Gastrocnemius medialis (tissue), 4 donors: Measurements from ENCODE around the gene ANXA2. TPM values are rescaled to one million over a fixed set of nuclear protein-coding genes. Genes with fewer than 3 reads are reported as not detected.

Experiments
- ATAC-seq, 2 donors: fragments of 150-250 bp; one replicate each; pipeline ENCODE4 v1.9.1; 2016
- DNase-seq, 2 donors: peaks; one replicate each; pipeline ENCODE4 v3.0.0-alpha.2; 2019
- H3K27ac ChIP-seq, 4 donors: fragments of 200-600 bp; sonication (generic); 1 replicate in 1 of 4; 2 replicates in 3 of 4; pipeline ENCODE4 v1.5.1; 2016 to 2018; ENCODE audit warnings: mild to moderate bottlenecking in 2 of 4, moderate library complexity in 1 of 4
- H3K27me3 ChIP-seq, 3 donors: fragments of 200-600 bp; sonication (generic) in 2 of 3; 1 replicate in 1 of 3; 2 replicates in 2 of 3; pipeline versions ENCODE4 v1.5.1 to v1.6.0; 2016 to 2019; ENCODE audit warnings: mild to moderate bottlenecking in 1 of 3, moderate library complexity in 1 of 3
- H3K36me3 ChIP-seq, 2 donors: fragments of 200-600 bp; sonication (generic) in 1 of 2; one replicate each; pipeline ENCODE4 v1.5.1; 2017 to 2018
- H3K4me1 ChIP-seq, 2 donors: fragments of 200-600 bp; sonication (generic) in 1 of 2; one replicate each; pipeline ENCODE4 v1.5.1; 2016 to 2017; ENCODE audit warnings: mild to moderate bottlenecking in 2 of 2
- H3K4me3 ChIP-seq, 4 donors: fragments of 200-600 bp; sonication (generic) in 3 of 4; 1 replicate in 1 of 4; 2 replicates in 3 of 4; pipeline ENCODE4 v1.5.1; 2016 to 2019; ENCODE audit warnings: mild to moderate bottlenecking in 2 of 4
- H3K9me3 ChIP-seq, 3 donors: fragments of 200-600 bp; sonication (generic) in 2 of 3; 1 replicate in 1 of 3; 2 replicates in 2 of 3; pipeline ENCODE4 v1.5.1; 2016 to 2019
- CTCF ChIP-seq, 5 experiments: fragments of 450-650 bp in 3 of 5; fragments of 200-600 bp in 2 of 5; sonication (generic) in 2 of 5; IDR thresholded peaks in 4 of 5; conservative IDR thresholded peaks in 1 of 5; 1 replicate in 4 of 5; 2 replicates in 1 of 5; pipeline ENCODE4 v1.5.1; 2016 to 2019; ENCODE audit warnings: antibody characterized with exemption in 5 of 5, mild to moderate bottlenecking in 3 of 5, moderate library complexity in 3 of 5
- POLR2A ChIP-seq, 2 donors: fragments of 450-650 bp; IDR thresholded peaks; one replicate each; pipeline ENCODE4 v1.6.1; 2017; ENCODE audit warnings: antibody characterized with exemption in 2 of 2, mild to moderate bottlenecking in 2 of 2, moderate library complexity in 2 of 2
- in situ Hi-C, 4 donors: fragments of 200-750 bp; cut with MboI; loops; one replicate each; pipeline versions ENCODE4 v1.15.0 to v1.8.0; 2017; ENCODE audit warnings: low sequenced_read_pairs in 4 of 4
- intact Hi-C: fragments of 100-400 bp; cut with DNase I; formaldehyde crosslinking; loops from one replicate; pipeline ENCODE4 v1.15.1; 2023; ENCODE audit warnings: low total_unique reads
- total RNA-seq, 4 donors: library from RNA; depleted of rRNA; stranded (reverse); fragments of >200 nt; gene quantifications; one replicate each; pipeline versions ENCODE4 v1.1.0 to v1.2.3, GENCODE V29; 2016

ANXA2 gene
- total RNA-seq, 4 donors from 2014 or later = 266 to 386 (median 323) TPM

DNA sequence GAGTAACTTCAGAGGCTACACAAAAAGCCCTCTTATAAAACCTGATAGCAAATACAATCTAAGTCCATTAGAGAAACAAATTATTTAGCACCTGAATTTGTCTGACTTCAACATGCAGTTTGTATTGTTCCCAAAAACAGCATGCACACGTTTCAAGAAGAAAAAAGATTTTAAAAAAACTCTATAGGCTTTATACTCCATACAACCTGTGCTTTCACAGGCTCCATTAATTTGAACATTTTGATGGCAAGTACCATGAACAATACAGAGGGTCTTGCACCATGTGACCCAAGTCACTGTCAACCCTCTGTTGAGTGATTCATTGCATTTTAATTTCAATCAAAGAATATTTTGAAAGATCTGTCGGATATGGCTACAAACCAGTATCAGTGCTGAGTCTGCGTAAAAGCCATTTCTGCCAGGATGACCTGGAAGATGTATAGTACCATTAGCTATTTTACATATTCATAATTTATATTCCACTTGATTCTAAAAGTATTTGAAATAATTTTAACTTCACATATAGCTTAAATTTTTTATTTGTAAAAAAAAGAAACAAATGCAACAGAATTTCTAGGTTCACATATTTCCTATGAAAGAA is 13.2 kb downstream of the ANXA2 start:
- H3K4me1 ChIP-seq = peaks cover 52 to 89% of the 10 kb centered on the region in 2 donors
- H3K4me3 ChIP-seq = no peak overlapping the region
- H3K9me3 ChIP-seq = no peaks in the 10 kb centered on the region
- peak overlapping the region in 2 of 4 donors; percentile 5 to 89 for H3K27ac ChIP-seq
- no peak for ATAC-seq
- TF ChIP-seq POLR2A (IDR thresholded peaks at IDR 0.05) (no peak), CTCF (IDR thresholded peaks at IDR 0.05 in 4 of 5, conservative IDR thresholded peaks at IDR 0.05 in 1 of 5) (no peak)
- in situ Hi-C loops = no loop called here
- DNase-seq = no peak
- intact Hi-C loops = no loop called here
- H3K27me3 ChIP-seq = no peaks in the 10 kb centered on the region
- H3K36me3 ChIP-seq = peaks cover 0 to 55% of the 10 kb centered on the region in 2 donors

GRCh38 chr15:60384053-60384452 is 13.7 kb downstream of the ANXA2 start:
- no peaks in the 10 kb centered on the region for H3K9me3 ChIP-seq
- intact Hi-C loops (no loop called here), in situ Hi-C loops (no loop called here)
- DNase-seq (no peak), ATAC-seq (no peak)
- peaks cover 0 to 58% of the 10 kb centered on the region in 2 donors for H3K36me3 ChIP-seq
- no peak for TF ChIP-seq POLR2A (IDR thresholded peaks at IDR 0.05)
- no peaks in the 10 kb centered on the region for H3K27me3 ChIP-seq
- no peak overlapping the region for H3K4me3 ChIP-seq
- peaks cover 48 to 89% of the 10 kb centered on the region in 2 donors for H3K4me1 ChIP-seq
- peak overlapping the region in 2 of 4 donors; percentile 5 to 89 for H3K27ac ChIP-seq

GRCh38 chr15:60382773-60383674 is 14.8 kb downstream of the ANXA2 start:
- ATAC-seq = no peak
- H3K9me3 ChIP-seq = no peaks in the 10 kb centered on the region
- intact Hi-C loops = no loop called here
- TF ChIP-seq CTCF (IDR thresholded peaks at IDR 0.05 in 4 of 5, conservative IDR thresholded peaks at IDR 0.05 in 1 of 5) (no peak), POLR2A (IDR thresholded peaks at IDR 0.05) (no peak)
- in situ Hi-C loops = no loop called here
- peaks cover 48 to 95% of the 10 kb centered on the region in 2 donors for H3K4me1 ChIP-seq
- peak overlapping the region in 3 of 4 donors; percentile 5 to 89 (median 35) for H3K27ac ChIP-seq
- no peak overlapping the region for H3K4me3 ChIP-seq
- no peak for DNase-seq
- no peaks in the 10 kb centered on the region for H3K27me3 ChIP-seq
- H3K36me3 ChIP-seq = peaks cover 0 to 65% of the 10 kb centered on the region in 2 donors

DNA sequence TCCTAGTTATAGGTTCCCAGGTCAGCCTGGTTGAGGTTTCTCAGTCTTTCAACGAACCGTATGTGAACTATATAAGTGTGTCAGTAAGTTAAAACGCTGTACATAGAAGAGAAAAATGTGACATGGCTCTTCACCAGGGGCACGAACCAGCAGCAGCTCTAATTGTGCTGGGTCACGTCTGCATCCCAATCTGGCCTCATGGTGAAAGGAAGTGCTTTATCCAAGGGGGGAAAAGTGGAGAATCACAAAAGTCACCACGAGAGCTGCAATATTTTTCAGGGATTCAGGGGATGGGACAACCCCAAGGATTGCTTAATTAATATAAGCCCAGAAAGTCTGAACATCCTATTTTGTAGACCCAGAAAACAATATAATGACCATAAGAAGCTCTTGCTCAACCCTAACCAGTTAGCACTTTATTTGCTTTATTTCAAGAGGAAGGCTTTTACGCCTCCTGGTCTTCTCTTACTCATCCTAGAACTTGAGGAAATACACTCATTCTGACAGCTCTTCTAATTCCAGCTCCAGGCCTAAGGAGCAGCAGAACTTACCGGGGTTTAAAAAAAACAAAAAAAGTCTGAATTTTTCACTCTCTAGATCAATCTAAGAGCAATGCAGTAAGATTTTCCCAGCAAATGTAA is 16.5 kb downstream of the ANXA2 start:
- TF ChIP-seq POLR2A (IDR thresholded peaks at IDR 0.05) (no peak), CTCF (IDR thresholded peaks at IDR 0.05 in 4 of 5, conservative IDR thresholded peaks at IDR 0.05 in 1 of 5) (no peak)
- peak overlapping the region in 3 of 4 donors; percentile 35 to 89 (median 89) for H3K27ac ChIP-seq
- no peaks in the 10 kb centered on the region for H3K27me3 ChIP-seq
- H3K4me3 ChIP-seq = no peak overlapping the region
- ATAC-seq = no peak
- intact Hi-C loops (no loop called here), in situ Hi-C loops (no loop called here)
- no peak for DNase-seq
- H3K9me3 ChIP-seq = no peaks in the 10 kb centered on the region
- peaks cover 59 to 95% of the 10 kb centered on the region in 2 donors for H3K4me1 ChIP-seq
- H3K36me3 ChIP-seq = peaks cover 0 to 71% of the 10 kb centered on the region in 2 donors
